SW480 (cell line): Measurements from ENCODE around the gene TMEM130.
"Not testable (repeated sequence)": the region's sequence is repeated elsewhere in the genome, so short reads cannot be mapped to it uniquely, and the experiment has no call there.

Source experiments
- DNase-seq: peaks from one replicate; pipeline ENCODE4 v3.0.0-alpha.2; 2016; ENCODE audit warnings: low spot score

Gene TMEM130

GRCh38 chr7:98877146-98877545, 7.3 kb upstream of the TMEM130 start:
- no peak for DNase-seq

- DNase-seq, result no peak
Observed at GRCh38 chr7:98875501-98875900, 5.7 kb upstream of the TMEM130 start.

GRCh38 chr7:98874942-98875341, 5.1 kb upstream of the TMEM130 start:
- DNase-seq, result no peak

- DNase-seq, result not testable (repeated sequence)
Observed at GRCh38 chr7:98873610-98874009, 3.8 kb upstream of the TMEM130 start.

- DNase-seq, result peak; percentile 61
Observed at GRCh38 chr7:98872328-98872924, 2.6 kb upstream of the TMEM130 start.

- no peak for DNase-seq
Observed at GRCh38 chr7:98870807-98871491, 1.1 kb upstream of the TMEM130 start.

GRCh38 chr7:98870121-98870651, 372 bp upstream of the TMEM130 start:
- DNase-seq, result no peak

GRCh38 chr7:98869027-98869596, 702 bp downstream of the TMEM130 start:
- no peak for DNase-seq

GRCh38 chr7:98868450-98868849, 1.4 kb downstream of the TMEM130 start:
- no peak for DNase-seq

- DNase-seq, result no peak
Observed at GRCh38 chr7:98866765-98867164, 3.0 kb downstream of the TMEM130 start.

- no peak for DNase-seq
Observed at GRCh38 chr7:98866351-98866750, 3.5 kb downstream of the TMEM130 start.

GRCh38 chr7:98864731-98865453, 4.9 kb downstream of the TMEM130 start:
- DNase-seq, result no peak

GRCh38 chr7:98863601-98864000, 6.2 kb downstream of the TMEM130 start:
- DNase-seq, result no peak

GRCh38 chr7:98862716-98863420, 6.9 kb downstream of the TMEM130 start:
- DNase-seq, result no peak

- DNase-seq, result no peak
Observed at GRCh38 chr7:98862203-98862602, 7.6 kb downstream of the TMEM130 start.

GRCh38 chr7:98860071-98860470, 9.7 kb downstream of the TMEM130 start:
- DNase-seq, result no peak

- no peak for DNase-seq
Observed at GRCh38 chr7:98855610-98856422, 14.0 kb downstream of the TMEM130 start.

GRCh38 chr7:98852826-98853225, 17.0 kb downstream of the TMEM130 start:
- DNase-seq, result no peak

GRCh38 chr7:98848918-98849317, 20.9 kb downstream of the TMEM130 start:
- DNase-seq, result no peak

GRCh38 chr7:98842552-98842951, 27.3 kb downstream of the TMEM130 start:
- not testable (repeated sequence) for DNase-seq
